ENCODE measurements around the gene PDE9A. TPM values are rescaled to one million over a fixed set of nuclear protein-coding genes. Genes with fewer than 3 reads are reported as not detected.

PDE9A gene
- total RNA-seq, 1 experiment from 2014 or later: not detected

DNA sequence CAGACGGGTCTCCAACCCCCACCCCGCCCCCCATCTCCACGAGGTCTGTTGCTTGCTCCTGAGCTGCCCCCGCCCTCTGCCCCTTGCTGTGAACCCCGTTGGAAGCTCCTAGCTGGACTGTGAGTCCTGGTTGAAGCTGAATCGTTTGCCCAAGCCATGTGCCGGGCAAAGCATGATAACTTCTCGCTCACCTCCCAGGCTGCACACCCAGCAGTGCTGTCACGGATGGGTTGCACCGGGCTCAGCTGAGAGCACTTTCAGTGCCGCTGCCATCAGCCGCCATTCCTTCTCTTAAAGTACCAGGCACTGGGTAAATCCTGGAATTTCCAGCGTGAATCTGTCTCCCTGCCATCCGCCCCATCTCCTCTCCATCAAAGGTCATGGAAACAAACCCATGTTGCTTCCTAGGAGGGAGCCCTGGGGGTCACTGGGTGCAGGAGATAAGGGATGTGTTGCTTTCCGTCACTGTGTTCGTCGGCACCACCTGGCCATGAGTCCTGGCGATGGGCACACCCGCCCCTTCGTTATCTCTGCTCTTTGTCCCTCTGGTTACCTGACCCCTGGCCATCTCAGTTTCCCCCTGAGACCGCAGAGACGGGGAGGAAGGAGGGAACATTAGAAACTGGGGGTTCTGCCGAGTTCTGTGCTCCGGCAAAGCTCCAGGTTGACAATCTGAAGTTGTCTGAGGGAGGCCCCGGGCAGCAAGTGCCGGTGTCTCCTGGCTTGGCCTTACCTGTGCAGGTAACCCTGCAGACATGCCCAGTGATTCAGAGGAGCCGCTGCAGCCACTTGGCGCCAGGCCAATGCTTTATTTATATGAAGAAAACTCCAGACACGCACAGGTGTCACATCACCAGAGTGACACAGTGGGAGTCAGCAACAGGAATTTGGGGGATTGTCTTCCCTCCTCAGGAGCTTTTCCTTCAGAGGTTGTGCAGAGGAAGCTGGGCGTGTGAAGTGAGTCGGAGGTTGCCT is 2.7 kb downstream of the PDE9A start:
- Histone ChIP-seq H3K4me1 (ENCODE audit: low read length) (peaks cover 23% of the 10 kb centered on the region), H3K27ac (ENCODE audit: low read length) (no peak overlapping the region), H3K9ac (ENCODE audit: low read length) (no peak overlapping the region), H3K4me2 (ENCODE audit: low read depth, low read length, poor library complexity, severe bottlenecking) (no peak overlapping the region), H4K20me1 (ENCODE audit: insufficient read depth, low read depth, low read length) (peaks cover 4% of the 10 kb centered on the region; the same call in 1 of the 2 replicates), H3K79me2 (ENCODE audit: low read length) (no peaks in the 10 kb centered on the region), H3K27me3 (ENCODE audit: low read length) (no peaks in the 10 kb centered on the region), H3K36me3 (ENCODE audit: insufficient read depth, low read length) (no peaks in the 10 kb centered on the region), H3K9me3 (ENCODE audit: low read length) (no peaks in the 10 kb centered on the region), H3K4me3 (ENCODE audit: low read length) (no peak overlapping the region), H3K9me2 (replicated peaks; ENCODE audit: insufficient read depth, low read length) (no peaks in the 10 kb centered on the region), H2AFZ (ENCODE audit: low read length) (no peak overlapping the region)
- DNase-seq: no peak

DNA sequence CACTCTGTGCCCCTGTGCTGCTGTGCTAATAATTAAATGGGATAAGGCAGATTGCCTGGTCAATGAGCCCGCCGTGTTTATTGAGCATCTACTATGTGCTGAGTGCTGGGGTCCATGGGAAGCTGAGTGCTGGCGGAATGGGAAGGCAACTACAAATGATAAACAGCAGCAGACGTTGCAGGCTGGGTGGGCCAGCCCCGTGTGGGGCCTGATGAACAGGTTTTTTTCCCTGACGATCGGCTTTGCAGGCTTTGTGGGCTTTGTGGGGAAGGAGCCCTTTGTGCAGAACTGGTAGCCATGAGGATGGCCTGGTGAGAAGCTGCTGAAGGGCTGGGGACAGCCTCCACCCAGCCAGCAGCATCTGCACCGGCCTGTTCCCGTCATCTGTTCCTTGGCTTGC is 3.5 kb downstream of the PDE9A start:
- H3K4me2 ChIP-seq (ENCODE audit: low read depth, low read length, poor library complexity, severe bottlenecking): no peak overlapping the region
- H2AFZ ChIP-seq (ENCODE audit: low read length): no peak overlapping the region

DNA sequence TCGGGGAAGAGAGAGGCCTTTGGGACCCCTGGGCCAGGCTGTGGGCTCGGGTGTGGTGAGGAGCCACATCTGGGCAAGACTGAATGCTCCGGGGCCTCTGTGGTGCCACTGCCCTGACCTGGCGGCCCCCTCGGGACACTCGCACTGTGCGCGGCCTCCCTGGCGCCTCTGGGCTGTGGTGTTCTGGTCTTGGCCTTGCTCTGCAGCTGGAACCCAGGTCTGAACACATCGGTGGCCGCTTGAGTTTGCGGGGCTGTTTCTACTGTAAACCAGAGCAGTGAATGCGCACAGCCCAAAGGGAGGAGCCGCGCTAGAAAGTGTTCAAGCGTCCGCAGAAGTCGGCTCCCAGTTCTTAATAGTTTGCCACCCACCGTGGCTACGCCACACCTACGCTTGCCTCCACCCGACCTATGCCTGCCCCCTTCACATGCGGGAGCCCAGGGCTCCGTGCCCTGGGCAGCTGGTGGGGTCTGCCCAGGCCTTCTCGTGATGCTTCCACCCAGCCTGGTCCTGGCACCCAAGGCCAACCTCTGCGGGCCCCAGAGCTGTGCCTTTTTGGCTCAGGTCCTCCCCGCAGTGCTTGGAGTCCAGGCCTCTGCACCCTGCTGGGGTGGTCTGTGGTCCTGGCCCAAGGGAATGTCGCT is 4.4 kb downstream of the PDE9A start:
- peaks cover 4% of the 10 kb centered on the region; the same call in 1 of the 2 replicates for H4K20me1 ChIP-seq (ENCODE audit: insufficient read depth, low read depth, low read length)
- no peak overlapping the region for H3K9ac ChIP-seq (ENCODE audit: low read length)
- H3K27ac ChIP-seq (ENCODE audit: low read length): no peak overlapping the region
- H2AFZ ChIP-seq (ENCODE audit: low read length): no peak overlapping the region
- no peaks in the 10 kb centered on the region for H3K27me3 ChIP-seq (ENCODE audit: low read length)
- no peaks in the 10 kb centered on the region for H3K9me2 ChIP-seq (replicated peaks; ENCODE audit: insufficient read depth, low read length)
- no peak overlapping the region for H3K4me3 ChIP-seq (ENCODE audit: low read length)
- no peaks in the 10 kb centered on the region for H3K9me3 ChIP-seq (ENCODE audit: low read length)
- no peaks in the 10 kb centered on the region for H3K79me2 ChIP-seq (ENCODE audit: low read length)
- no peak overlapping the region for H3K4me2 ChIP-seq (ENCODE audit: low read depth, low read length, poor library complexity, severe bottlenecking)
- H3K36me3 ChIP-seq (ENCODE audit: insufficient read depth, low read length): no peaks in the 10 kb centered on the region
- peaks cover 23% of the 10 kb centered on the region for H3K4me1 ChIP-seq (ENCODE audit: low read length)
- no peak for DNase-seq

More for the DNA sequence above, 3.5 kb downstream of the PDE9A start:
- H3K79me2 ChIP-seq (ENCODE audit: low read length): no peaks in the 10 kb centered on the region
- no peak for DNase-seq
- H3K4me1 ChIP-seq (ENCODE audit: low read length): peaks cover 23% of the 10 kb centered on the region
- H3K9me2 ChIP-seq (replicated peaks; ENCODE audit: insufficient read depth, low read length): no peaks in the 10 kb centered on the region
- H3K27ac ChIP-seq (ENCODE audit: low read length): no peak overlapping the region
- H3K27me3 ChIP-seq (ENCODE audit: low read length): no peaks in the 10 kb centered on the region
- peaks cover 4% of the 10 kb centered on the region; the same call in 1 of the 2 replicates for H4K20me1 ChIP-seq (ENCODE audit: insufficient read depth, low read depth, low read length)
- H3K9me3 ChIP-seq (ENCODE audit: low read length): no peaks in the 10 kb centered on the region
- no peak overlapping the region for H3K4me3 ChIP-seq (ENCODE audit: low read length)
- no peaks in the 10 kb centered on the region for H3K36me3 ChIP-seq (ENCODE audit: insufficient read depth, low read length)
- H3K9ac ChIP-seq (ENCODE audit: low read length): no peak overlapping the region

DNA sequence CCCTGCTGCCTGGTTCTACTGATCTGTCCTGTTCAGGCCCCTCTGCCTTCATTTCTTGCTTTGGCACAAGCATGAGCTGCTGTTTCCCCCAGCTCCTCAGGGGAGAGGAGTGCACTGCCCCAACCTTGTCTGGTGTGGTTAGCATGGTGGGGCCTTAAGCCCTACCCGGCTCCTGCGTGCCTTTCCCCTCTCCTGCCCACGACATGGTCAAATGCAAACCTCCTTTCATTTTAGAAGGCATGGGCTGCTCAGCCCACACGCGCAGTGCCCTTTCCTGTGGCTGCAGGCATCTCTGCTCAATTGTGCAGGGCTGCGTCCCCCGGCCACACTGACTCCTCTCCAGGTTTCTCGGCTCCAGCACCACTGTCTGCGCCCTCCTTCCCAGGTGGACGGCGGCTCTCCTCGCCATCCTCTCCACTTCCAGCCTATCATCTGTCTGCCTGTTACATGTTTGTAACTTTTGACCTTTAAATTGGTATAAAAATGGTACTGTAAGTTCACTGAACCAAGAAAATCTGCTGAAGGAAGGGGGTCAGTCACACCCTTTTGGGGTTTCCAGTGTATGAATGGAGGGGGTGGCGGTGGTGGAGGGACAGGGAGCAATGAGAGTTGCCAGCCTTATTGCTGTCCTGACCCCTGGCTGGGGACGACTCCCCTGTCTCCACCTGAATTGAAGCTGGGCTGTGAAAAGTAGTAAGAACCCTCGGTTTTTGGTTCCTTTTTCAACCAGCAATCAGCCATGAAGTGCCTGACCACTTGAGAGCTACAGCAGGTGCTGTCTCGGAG is 5.1 kb downstream of the PDE9A start:
- no peak for DNase-seq
- Histone ChIP-seq H3K9me3 (ENCODE audit: low read length) (no peaks in the 10 kb centered on the region), H2AFZ (ENCODE audit: low read length) (no peak overlapping the region), H3K4me2 (ENCODE audit: low read depth, low read length, poor library complexity, severe bottlenecking) (peak overlapping the region; percentile 54), H4K20me1 (ENCODE audit: insufficient read depth, low read depth, low read length) (peaks cover 4% of the 10 kb centered on the region; the same call in 1 of the 2 replicates), H3K36me3 (ENCODE audit: insufficient read depth, low read length) (no peaks in the 10 kb centered on the region), H3K4me1 (ENCODE audit: low read length) (peaks cover 23% of the 10 kb centered on the region), H3K79me2 (ENCODE audit: low read length) (no peaks in the 10 kb centered on the region), H3K27me3 (ENCODE audit: low read length) (no peaks in the 10 kb centered on the region), H3K9me2 (replicated peaks; ENCODE audit: insufficient read depth, low read length) (no peaks in the 10 kb centered on the region), H3K4me3 (ENCODE audit: low read length) (0 out of 2 replicates have a peak overlapping the region, but pooled peaks have one; percentile 34), H3K9ac (ENCODE audit: low read length) (no peak overlapping the region), H3K27ac (ENCODE audit: low read length) (no peak overlapping the region)

DNA sequence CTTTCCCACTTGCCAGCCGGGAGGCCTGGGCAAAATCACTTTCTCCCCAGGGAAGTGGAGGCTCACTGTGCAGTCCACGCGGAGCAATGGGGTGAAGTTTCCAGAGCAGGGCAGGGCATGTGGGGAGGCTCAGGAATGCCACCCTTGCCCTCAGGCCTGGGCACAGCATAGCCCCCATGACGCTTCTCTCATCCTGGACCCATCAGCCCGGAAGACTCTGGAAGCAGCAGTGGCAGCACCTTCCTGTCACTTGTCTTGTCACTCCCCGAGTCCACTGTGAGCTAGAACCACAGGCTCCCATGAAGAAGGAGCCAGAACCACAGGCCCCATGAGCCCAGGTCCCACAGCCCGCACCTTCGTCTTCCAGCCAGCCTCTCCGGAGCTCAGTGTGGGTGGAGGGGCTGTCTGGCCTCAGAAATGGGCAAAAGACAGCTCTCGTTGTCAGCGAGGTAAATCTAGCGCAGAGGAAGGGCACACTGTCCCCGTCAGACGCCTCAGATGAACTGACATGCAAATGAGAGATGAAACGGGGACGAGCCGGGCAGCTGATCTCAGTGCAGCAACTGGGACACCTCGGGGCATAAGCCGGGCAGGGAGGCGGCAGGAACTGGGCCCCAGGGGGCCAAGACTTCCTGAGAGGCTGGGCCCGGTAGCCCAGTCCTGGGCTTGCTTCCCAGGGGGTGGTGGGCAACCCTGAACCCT is 6.1 kb downstream of the PDE9A start:
- peak overlapping the region; percentile 54 for H3K4me2 ChIP-seq (ENCODE audit: low read depth, low read length, poor library complexity, severe bottlenecking)
- peak; percentile 75 for DNase-seq
- H4K20me1 ChIP-seq (ENCODE audit: insufficient read depth, low read depth, low read length): peaks cover 4% of the 10 kb centered on the region; the same call in 1 of the 2 replicates
- H3K4me1 ChIP-seq (ENCODE audit: low read length): peaks cover 19% of the 10 kb centered on the region
- no peak overlapping the region for H3K27ac ChIP-seq (ENCODE audit: low read length)
- no peaks in the 10 kb centered on the region for H3K79me2 ChIP-seq (ENCODE audit: low read length)
- H3K9me2 ChIP-seq (replicated peaks; ENCODE audit: insufficient read depth, low read length): no peaks in the 10 kb centered on the region
- peak overlapping the region; percentile 45; the same call in 1 of the 2 replicates for H3K9ac ChIP-seq (ENCODE audit: low read length)
- peak overlapping the region; percentile 34; the same call in 1 of the 2 replicates for H3K4me3 ChIP-seq (ENCODE audit: low read length)
- H2AFZ ChIP-seq (ENCODE audit: low read length): no peak overlapping the region
- H3K27me3 ChIP-seq (ENCODE audit: low read length): no peaks in the 10 kb centered on the region
- no peaks in the 10 kb centered on the region for H3K9me3 ChIP-seq (ENCODE audit: low read length)
- H3K36me3 ChIP-seq (ENCODE audit: insufficient read depth, low read length): no peaks in the 10 kb centered on the region

DNA sequence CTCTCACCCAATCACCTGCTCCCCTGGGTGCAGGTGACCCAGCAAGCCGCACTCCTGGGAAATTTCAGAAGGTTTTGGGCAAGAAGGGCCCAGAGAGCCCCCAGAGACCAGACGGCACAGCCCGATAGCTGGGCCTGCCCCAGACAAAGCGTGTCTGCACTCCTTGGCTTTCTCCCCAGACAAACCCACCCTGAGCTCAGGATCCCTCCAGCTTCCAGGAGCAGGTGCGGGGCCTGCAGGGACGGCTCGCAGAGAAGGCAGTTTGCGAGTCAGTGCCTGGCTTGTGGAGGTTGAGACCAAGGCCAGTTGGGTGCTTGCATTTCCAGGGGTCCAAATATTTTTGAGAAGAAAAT is 6.7 kb downstream of the PDE9A start:
- Histone ChIP-seq H3K4me2 (ENCODE audit: low read depth, low read length, poor library complexity, severe bottlenecking) (peak overlapping the region; percentile 54), H3K27me3 (ENCODE audit: low read length) (no peaks in the 10 kb centered on the region), H3K27ac (ENCODE audit: low read length) (no peak overlapping the region), H3K36me3 (ENCODE audit: insufficient read depth, low read length) (no peaks in the 10 kb centered on the region), H3K9me2 (replicated peaks; ENCODE audit: insufficient read depth, low read length) (no peaks in the 10 kb centered on the region), H3K4me1 (ENCODE audit: low read length) (peaks cover 19% of the 10 kb centered on the region), H3K4me3 (ENCODE audit: low read length) (no peak overlapping the region), H3K9me3 (ENCODE audit: low read length) (no peaks in the 10 kb centered on the region), H4K20me1 (ENCODE audit: insufficient read depth, low read depth, low read length) (peaks cover 4% of the 10 kb centered on the region; the same call in 1 of the 2 replicates), H3K79me2 (ENCODE audit: low read length) (no peaks in the 10 kb centered on the region), H3K9ac (ENCODE audit: low read length) (no peak overlapping the region), H2AFZ (ENCODE audit: low read length) (no peak overlapping the region)
- no peak for DNase-seq

DNA sequence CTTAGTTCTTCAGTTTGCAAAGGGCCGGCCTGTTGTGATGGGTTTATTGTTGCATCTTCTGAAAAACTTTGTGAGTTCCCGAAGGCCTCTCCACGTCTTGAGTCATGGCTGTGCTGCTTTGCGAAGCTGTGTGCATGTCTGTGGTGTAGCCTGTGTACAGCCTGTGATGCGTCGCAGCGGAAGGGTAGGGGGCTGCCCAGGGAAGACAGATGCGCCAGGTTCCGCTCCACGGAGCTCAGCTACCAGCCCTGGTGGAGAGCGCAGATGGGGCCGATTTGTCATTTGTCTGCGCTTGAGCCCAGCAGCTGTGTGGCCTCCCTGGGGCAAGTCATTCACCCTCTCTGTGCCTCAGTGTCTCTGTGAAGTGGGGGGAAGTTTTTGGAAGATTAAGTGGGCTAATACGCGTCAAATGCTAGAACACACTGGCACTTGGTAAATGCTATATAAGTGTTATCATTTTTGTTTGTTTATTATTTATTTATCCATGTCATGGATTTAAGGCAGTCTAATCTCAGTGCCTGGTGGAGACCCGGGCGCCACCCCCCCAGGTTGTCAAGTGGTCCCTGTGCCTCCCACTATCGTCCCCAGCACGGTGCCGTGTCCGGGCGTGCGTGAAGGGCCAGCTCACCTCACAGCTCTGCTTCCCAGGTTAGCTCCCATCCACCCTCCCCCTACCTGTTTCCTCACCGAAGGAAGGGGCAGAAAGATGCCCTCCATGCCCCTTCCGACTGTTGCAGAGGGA is 8.4 kb downstream of the PDE9A start:
- no peak overlapping the region for H3K27ac ChIP-seq (ENCODE audit: low read length)
- no peak overlapping the region for H2AFZ ChIP-seq (ENCODE audit: low read length)

More for the DNA sequence above, 8.4 kb downstream of the PDE9A start:
- no peaks in the 10 kb centered on the region for H3K79me2 ChIP-seq (ENCODE audit: low read length)
- H3K9me3 ChIP-seq (ENCODE audit: low read length): no peaks in the 10 kb centered on the region
- no peaks in the 10 kb centered on the region for H3K27me3 ChIP-seq (ENCODE audit: low read length)
- H3K36me3 ChIP-seq (ENCODE audit: insufficient read depth, low read length): no peaks in the 10 kb centered on the region
- no peak for DNase-seq
- no peak overlapping the region for H3K9ac ChIP-seq (ENCODE audit: low read length)
- H3K9me2 ChIP-seq (replicated peaks; ENCODE audit: insufficient read depth, low read length): no peaks in the 10 kb centered on the region
- H3K4me1 ChIP-seq (ENCODE audit: low read length): peaks cover 19% of the 10 kb centered on the region
- peaks cover 6% of the 10 kb centered on the region; the same call in 1 of the 2 replicates for H4K20me1 ChIP-seq (ENCODE audit: insufficient read depth, low read depth, low read length)
- H3K4me3 ChIP-seq (ENCODE audit: low read length): no peak overlapping the region
- H3K4me2 ChIP-seq (ENCODE audit: low read depth, low read length, poor library complexity, severe bottlenecking): no peak overlapping the region
